SK-N-SH treated with all-trans-retinoic acid at 6 μM for 48 hours (cell line): ENCODE results near the gene CDK5.

Source experiments
- CSRNP3 ChIP-seq: fragments of 250-450 bp; sonication (Bioruptor Pico); IDR thresholded peaks from 2 replicates; pipeline ENCODE4 v1.5.1; 2021; ENCODE audit warnings: mild to moderate bottlenecking, moderate library complexity
- ESRRG ChIP-seq: fragments of 250-450 bp; sonication (Bioruptor Pico); IDR thresholded peaks from 2 replicates; pipeline ENCODE4 v1.6.1; 2021; ENCODE audit warnings: mild to moderate bottlenecking
- OSR1 ChIP-seq: fragments of 250-450 bp; sonication (Bioruptor Pico); IDR thresholded peaks from 2 replicates; pipeline ENCODE4 v1.8.0; 2022; ENCODE audit warnings: moderate library complexity, mild to moderate bottlenecking, inconsistent platforms
- POU6F1 ChIP-seq: fragments of 250-450 bp; sonication (Bioruptor Pico); IDR thresholded peaks from 2 replicates; pipeline ENCODE4 v1.8.0; 2021; ENCODE audit warnings: low read depth, mild to moderate bottlenecking, moderate library complexity, borderline replicate concordance
- RARB ChIP-seq: fragments of 250-450 bp; sonication (Bioruptor Pico); IDR thresholded peaks from 2 replicates; pipeline ENCODE4 v1.8.0; 2021; ENCODE audit warnings: mild to moderate bottlenecking, moderate library complexity
- ZFP30 ChIP-seq: fragments of 450-650 bp; formaldehyde crosslinking; IDR thresholded peaks from 2 replicates; pipeline ENCODE4 v1.5.0; 2022; ENCODE audit warnings: mild to moderate bottlenecking, moderate library complexity
- TF ChIP-seq, protein P1 (sequence below): fragments of 250-450 bp; sonication (Bioruptor Pico); IDR thresholded peaks from 2 replicates; pipeline ENCODE4 v1.5.1; 2020; ENCODE audit warnings: low read depth, mild to moderate bottlenecking, moderate library complexity

GRCh38 chr7:151085329-151085690 lies 27.6 kb upstream of the CDK5 start:
- TF ChIP-seq ESRRG (CRISPR knock-in tag) (no peak), CSRNP3 (CRISPR knock-in tag) (no peak), POU6F1 (no peak), OSR1 (CRISPR knock-in tag) (no peak), ZFP30 (CRISPR knock-in tag) (no peak), RARB (CRISPR knock-in tag) (no peak)
- TF ChIP-seq, protein P1, sequence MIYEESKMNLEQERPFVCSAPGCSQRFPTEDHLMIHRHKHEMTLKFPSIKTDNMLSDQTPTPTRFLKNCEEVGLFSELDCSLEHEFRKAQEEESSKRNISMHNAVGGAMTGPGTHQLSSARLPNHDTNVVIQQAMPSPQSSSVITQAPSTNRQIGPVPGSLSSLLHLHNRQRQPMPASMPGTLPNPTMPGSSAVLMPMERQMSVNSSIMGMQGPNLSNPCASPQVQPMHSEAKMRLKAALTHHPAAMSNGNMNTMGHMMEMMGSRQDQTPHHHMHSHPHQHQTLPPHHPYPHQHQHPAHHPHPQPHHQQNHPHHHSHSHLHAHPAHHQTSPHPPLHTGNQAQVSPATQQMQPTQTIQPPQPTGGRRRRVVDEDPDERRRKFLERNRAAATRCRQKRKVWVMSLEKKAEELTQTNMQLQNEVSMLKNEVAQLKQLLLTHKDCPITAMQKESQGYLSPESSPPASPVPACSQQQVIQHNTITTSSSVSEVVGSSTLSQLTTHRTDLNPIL (CRISPR knock-in tag), result no peak
